ENCODE results near the gene THSD7A. TPM values are rescaled to one million over a fixed set of nuclear protein-coding genes. Genes with fewer than 3 reads are reported as not detected.

The THSD7A gene
- total RNA-seq, 2 donors from 2014 or later, result 1.6 to 6.1 TPM

DNA sequence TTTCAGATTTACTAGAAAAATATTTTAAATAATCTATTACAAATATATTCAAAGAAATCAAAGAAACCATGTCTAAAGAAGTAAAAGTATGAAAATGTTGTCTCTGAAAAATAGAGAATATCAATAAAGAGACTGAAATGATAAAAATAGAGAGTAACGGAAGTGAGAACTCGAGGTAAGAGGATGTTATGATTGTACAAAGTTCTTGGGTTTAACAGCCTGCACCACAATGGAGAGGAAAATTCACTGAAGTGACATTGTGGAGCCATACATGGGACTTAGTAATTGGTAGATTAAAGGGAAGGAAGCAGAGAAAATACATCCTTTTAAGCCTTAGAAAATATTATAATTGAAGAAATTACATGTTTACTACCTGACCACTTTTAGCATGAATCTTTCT, 77.9 kb downstream of the THSD7A start:
- Histone ChIP-seq H3K4me3 (no peak overlapping the region), H3K9me3 (no peaks in the 10 kb centered on the region), H3K27me3 (replicated peaks; ENCODE audit: insufficient read depth) (no peaks in the 10 kb centered on the region), H3K4me1 (ENCODE audit: control insufficient read depth in 1 of 2, low read depth in 2 of 2) (no peaks in the 10 kb centered on the region), H3K27ac (no peak overlapping the region), H3K36me3 (no peaks in the 10 kb centered on the region)
- ATAC-seq (ENCODE audit: insufficient number of reproducible peaks, low FRiP score, low read depth) (no peak), DNase-seq (ENCODE audit: low spot score) (no peak)
- TF ChIP-seq, protein P1, sequence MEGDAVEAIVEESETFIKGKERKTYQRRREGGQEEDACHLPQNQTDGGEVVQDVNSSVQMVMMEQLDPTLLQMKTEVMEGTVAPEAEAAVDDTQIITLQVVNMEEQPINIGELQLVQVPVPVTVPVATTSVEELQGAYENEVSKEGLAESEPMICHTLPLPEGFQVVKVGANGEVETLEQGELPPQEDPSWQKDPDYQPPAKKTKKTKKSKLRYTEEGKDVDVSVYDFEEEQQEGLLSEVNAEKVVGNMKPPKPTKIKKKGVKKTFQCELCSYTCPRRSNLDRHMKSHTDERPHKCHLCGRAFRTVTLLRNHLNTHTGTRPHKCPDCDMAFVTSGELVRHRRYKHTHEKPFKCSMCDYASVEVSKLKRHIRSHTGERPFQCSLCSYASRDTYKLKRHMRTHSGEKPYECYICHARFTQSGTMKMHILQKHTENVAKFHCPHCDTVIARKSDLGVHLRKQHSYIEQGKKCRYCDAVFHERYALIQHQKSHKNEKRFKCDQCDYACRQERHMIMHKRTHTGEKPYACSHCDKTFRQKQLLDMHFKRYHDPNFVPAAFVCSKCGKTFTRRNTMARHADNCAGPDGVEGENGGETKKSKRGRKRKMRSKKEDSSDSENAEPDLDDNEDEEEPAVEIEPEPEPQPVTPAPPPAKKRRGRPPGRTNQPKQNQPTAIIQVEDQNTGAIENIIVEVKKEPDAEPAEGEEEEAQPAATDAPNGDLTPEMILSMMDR (IDR thresholded peaks at IDR 0.05), result no peak

DNA sequence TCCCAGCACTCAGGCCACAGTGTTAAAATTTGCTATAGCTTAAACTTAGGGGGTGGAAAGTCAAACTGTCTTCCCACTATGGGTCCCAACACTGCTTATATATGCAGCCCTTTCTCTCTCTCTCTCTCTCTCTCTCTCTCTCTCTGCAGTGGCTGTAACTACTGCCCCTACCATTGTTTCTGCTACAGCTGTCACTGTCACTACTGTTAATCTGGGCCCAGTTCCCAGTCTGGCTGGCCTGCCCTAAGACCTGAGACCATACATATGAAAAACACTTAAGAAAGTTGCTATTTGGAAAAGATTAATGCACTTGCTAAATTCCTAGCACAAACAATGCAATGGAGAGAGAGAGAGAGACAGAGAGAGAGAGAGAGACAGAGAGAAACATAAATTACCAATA, 78.6 kb downstream of the THSD7A start:
- TF ChIP-seq, protein P1 (IDR thresholded peaks at IDR 0.05), result no peak
- Histone ChIP-seq H3K4me1 (ENCODE audit: control insufficient read depth in 1 of 2, low read depth in 2 of 2) (no peaks in the 10 kb centered on the region), H3K36me3 (no peaks in the 10 kb centered on the region), H3K27ac (no peak overlapping the region), H3K27me3 (replicated peaks; ENCODE audit: insufficient read depth) (no peaks in the 10 kb centered on the region), H3K4me3 (no peak overlapping the region), H3K9me3 (no peaks in the 10 kb centered on the region)
- DNase-seq (ENCODE audit: low spot score) (no peak), ATAC-seq (ENCODE audit: insufficient number of reproducible peaks, low FRiP score, low read depth) (no peak)

DNA sequence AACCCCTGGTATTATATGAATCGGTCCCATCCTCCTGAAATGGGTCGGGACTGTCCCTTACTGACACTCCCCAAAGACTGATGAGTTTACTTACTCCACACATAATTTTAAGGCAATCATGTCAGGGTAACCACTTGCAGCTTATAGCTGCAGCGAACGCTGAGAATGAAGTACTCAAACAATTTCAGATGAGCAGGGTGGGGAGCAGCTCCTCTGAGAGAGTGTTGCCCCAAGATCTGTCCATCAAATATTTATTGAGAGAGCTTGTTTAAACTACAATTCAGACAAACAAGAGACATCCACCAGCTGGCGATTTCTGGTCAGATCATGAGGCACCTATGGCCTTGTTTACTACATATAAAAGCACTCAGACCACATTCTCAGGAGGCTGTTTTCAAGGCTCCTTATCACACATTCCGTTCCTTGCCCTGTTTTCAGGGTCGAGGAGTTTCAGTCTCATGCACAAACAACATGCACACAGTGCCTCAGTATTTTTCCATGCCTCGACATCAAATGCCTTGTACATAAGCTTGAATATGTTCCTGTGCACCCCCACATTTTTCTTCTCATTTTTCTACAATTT, 80.1 kb downstream of the THSD7A start:
- ATAC-seq (ENCODE audit: insufficient number of reproducible peaks, low FRiP score, low read depth), result no peak
- no peaks in the 10 kb centered on the region for H3K4me1 ChIP-seq (ENCODE audit: control insufficient read depth in 1 of 2, low read depth in 2 of 2)
- TF ChIP-seq, protein P1 (IDR thresholded peaks at IDR 0.05), result no peak

DNA sequence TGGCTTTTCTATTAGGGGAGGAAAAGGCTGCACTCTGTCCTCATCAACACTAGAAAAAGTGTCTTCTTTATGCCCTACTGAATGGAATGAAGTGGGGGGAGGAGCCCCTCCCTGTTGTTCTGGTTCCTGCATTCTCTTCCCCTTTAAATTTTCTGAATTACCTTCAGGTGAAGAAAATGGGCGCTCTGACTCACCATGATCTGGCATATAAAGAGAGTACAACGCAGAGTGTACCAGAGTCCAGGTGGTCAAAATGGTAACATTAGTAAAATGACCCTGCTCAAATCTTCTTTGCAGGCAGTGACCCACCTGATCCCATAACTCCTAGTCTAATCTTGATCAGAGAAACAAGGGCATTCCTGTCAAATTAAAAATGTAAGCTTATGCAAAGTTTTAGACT, 80.7 kb downstream of the THSD7A start:
- ATAC-seq (ENCODE audit: insufficient number of reproducible peaks, low FRiP score, low read depth) (no peak), DNase-seq (ENCODE audit: low spot score) (no peak)
- H3K4me3 ChIP-seq, result no peak overlapping the region
- no peaks in the 10 kb centered on the region for H3K36me3 ChIP-seq
- H3K4me1 ChIP-seq (ENCODE audit: control insufficient read depth in 1 of 2, low read depth in 2 of 2), result no peaks in the 10 kb centered on the region
- H3K9me3 ChIP-seq, result no peaks in the 10 kb centered on the region
- no peak overlapping the region for H3K27ac ChIP-seq
- no peaks in the 10 kb centered on the region for H3K27me3 ChIP-seq (replicated peaks; ENCODE audit: insufficient read depth)
- TF ChIP-seq, protein P1 (IDR thresholded peaks at IDR 0.05), result no peak

More for the DNA sequence above, 80.1 kb downstream of the THSD7A start:
- DNase-seq (ENCODE audit: low spot score), result no peak
- no peak overlapping the region for H3K27ac ChIP-seq
- H3K27me3 ChIP-seq (replicated peaks; ENCODE audit: insufficient read depth), result no peaks in the 10 kb centered on the region
- H3K36me3 ChIP-seq, result no peaks in the 10 kb centered on the region
- H3K4me3 ChIP-seq, result no peak overlapping the region
- H3K9me3 ChIP-seq, result no peaks in the 10 kb centered on the region

DNA sequence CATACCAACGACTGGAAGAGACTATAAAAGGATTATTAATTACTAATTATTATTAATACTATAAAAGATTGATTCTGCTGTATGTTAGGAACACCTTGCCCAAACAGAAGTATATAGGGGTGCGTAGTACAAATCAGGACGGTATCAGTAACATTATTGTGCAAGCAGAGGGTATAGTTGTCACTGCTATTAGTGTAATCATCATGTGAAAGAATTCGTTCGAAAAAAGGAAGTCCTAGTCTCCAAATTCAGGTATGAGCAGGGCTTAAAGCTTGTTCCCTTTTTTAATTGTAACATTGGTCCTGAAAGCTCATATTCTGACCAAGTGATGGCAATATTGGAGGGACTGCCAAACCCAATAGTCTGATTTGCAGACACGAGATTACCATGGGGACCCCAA, 81.8 kb downstream of the THSD7A start:
- DNase-seq (ENCODE audit: low spot score), result no peak
- H3K4me1 ChIP-seq (ENCODE audit: control insufficient read depth in 1 of 2, low read depth in 2 of 2), result no peaks in the 10 kb centered on the region
- H3K27me3 ChIP-seq (replicated peaks; ENCODE audit: insufficient read depth), result no peaks in the 10 kb centered on the region
- TF ChIP-seq, protein P1 (IDR thresholded peaks at IDR 0.05), result no peak
- H3K4me3 ChIP-seq, result no peak overlapping the region
- no peaks in the 10 kb centered on the region for H3K36me3 ChIP-seq
- no peak overlapping the region for H3K27ac ChIP-seq
- no peaks in the 10 kb centered on the region for H3K9me3 ChIP-seq
- ATAC-seq (ENCODE audit: insufficient number of reproducible peaks, low FRiP score, low read depth), result no peak

Data from thoracic aorta (tissue), 2 donors.